ENCODE measurements around the gene MYOC.
"Not testable (repeated sequence)": the region's sequence is repeated elsewhere in the genome, so short reads cannot be mapped to it uniquely, and the experiment has no call there.

The MYOC gene

GRCh38 chr1:171652234-171652822 lies at the start of gene MYOC:
MYOC (minus strand) TSS chr1:171652688; CDS start chr1:171652611, 77 bp downstream.
- H3K4me3 ChIP-seq (ENCODE audit: low read length) = no peak within 1 kb of the TSS
- H3K27ac ChIP-seq (ENCODE audit: low read length) = no peak within 1 kb of the TSS
- TF ChIP-seq EZH2phosphoT487 (IDR thresholded peaks at IDR 0.05; ENCODE audit: low read depth) = no peak
- TF ChIP-seq, protein P1, sequence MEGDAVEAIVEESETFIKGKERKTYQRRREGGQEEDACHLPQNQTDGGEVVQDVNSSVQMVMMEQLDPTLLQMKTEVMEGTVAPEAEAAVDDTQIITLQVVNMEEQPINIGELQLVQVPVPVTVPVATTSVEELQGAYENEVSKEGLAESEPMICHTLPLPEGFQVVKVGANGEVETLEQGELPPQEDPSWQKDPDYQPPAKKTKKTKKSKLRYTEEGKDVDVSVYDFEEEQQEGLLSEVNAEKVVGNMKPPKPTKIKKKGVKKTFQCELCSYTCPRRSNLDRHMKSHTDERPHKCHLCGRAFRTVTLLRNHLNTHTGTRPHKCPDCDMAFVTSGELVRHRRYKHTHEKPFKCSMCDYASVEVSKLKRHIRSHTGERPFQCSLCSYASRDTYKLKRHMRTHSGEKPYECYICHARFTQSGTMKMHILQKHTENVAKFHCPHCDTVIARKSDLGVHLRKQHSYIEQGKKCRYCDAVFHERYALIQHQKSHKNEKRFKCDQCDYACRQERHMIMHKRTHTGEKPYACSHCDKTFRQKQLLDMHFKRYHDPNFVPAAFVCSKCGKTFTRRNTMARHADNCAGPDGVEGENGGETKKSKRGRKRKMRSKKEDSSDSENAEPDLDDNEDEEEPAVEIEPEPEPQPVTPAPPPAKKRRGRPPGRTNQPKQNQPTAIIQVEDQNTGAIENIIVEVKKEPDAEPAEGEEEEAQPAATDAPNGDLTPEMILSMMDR (IDR thresholded peaks at IDR 0.05; ENCODE audit: low read depth, low read length) = no peak
- no peaks in the 10 kb centered on the region for H3K79me2 ChIP-seq (ENCODE audit: low read length)
- H4K20me1 ChIP-seq (ENCODE audit: insufficient read depth, low read length) = no peaks in the 10 kb centered on the region
- no peaks in the 10 kb centered on the region for H3K36me3 ChIP-seq (replicated peaks; ENCODE audit: low read depth, low read length)
- peaks cover 22% of the 10 kb centered on the region for H3K4me1 ChIP-seq (ENCODE audit: low read length)
- no peak within 1 kb of the TSS for H3K9ac ChIP-seq (ENCODE audit: low read length)
- H3K9me3 ChIP-seq (ENCODE audit: insufficient read depth, low read length) = no peaks in the 10 kb centered on the region
- H2AFZ ChIP-seq (ENCODE audit: low read depth, low read length) = no peak within 1 kb of the TSS
- peaks cover 16% of the 10 kb centered on the region; the same call in 1 of the 2 replicates for H3K27me3 ChIP-seq (ENCODE audit: low read depth, low read length)
- no peak within 1 kb of the TSS for H3K4me2 ChIP-seq (ENCODE audit: low read length)

DNA sequence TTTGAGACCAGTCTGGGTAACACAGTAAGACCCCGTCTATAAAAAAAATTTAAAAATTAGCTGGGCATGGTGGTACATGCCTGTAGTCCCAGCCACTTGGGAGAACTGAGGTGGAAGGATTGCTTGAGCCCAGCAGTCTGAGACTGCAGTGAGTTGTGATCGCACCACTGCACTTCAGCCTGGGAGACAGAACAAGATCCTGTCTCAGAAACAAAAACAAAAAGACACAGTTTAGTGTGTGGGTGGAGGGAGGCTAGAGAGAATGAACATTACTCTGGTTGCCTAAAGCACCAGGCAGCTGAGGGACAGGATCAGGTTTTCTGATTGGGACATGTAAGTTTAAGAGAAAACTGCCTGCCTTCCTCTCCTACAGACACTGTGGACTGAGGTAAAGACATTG lies 47.0 kb upstream of the MYOC start:
- no peak overlapping the region for H3K27ac ChIP-seq (ENCODE audit: low read length)
- no peaks in the 10 kb centered on the region for H3K4me1 ChIP-seq (ENCODE audit: low read length)
- no peaks in the 10 kb centered on the region for H3K27me3 ChIP-seq (ENCODE audit: low read depth, low read length)
- H3K36me3 ChIP-seq (replicated peaks; ENCODE audit: low read depth, low read length) = peaks cover 3% of the 10 kb centered on the region
- no peak overlapping the region for H2AFZ ChIP-seq (ENCODE audit: low read depth, low read length)
- no peaks in the 10 kb centered on the region for H4K20me1 ChIP-seq (ENCODE audit: insufficient read depth, low read length)
- no peak overlapping the region for H3K9ac ChIP-seq (ENCODE audit: low read length)
- no peak overlapping the region for H3K4me3 ChIP-seq (ENCODE audit: low read length)
- TF ChIP-seq, protein P1 (IDR thresholded peaks at IDR 0.05; ENCODE audit: low read depth, low read length) = no peak
- TF ChIP-seq EZH2phosphoT487 (IDR thresholded peaks at IDR 0.05; ENCODE audit: low read depth) = no peak
- H3K79me2 ChIP-seq (ENCODE audit: low read length) = no peaks in the 10 kb centered on the region
- no peaks in the 10 kb centered on the region for H3K9me3 ChIP-seq (ENCODE audit: insufficient read depth, low read length)
- no peak overlapping the region for H3K4me2 ChIP-seq (ENCODE audit: low read length)

- H3K27ac ChIP-seq (ENCODE audit: low read length); H3K9ac ChIP-seq (ENCODE audit: low read length); H3K9me3 ChIP-seq (ENCODE audit: insufficient read depth, low read length); H4K20me1 ChIP-seq (ENCODE audit: insufficient read depth, low read length); H3K36me3 ChIP-seq (replicated peaks; ENCODE audit: low read depth, low read length); H3K4me1 ChIP-seq (ENCODE audit: low read length); H2AFZ ChIP-seq (ENCODE audit: low read depth, low read length); H3K4me3 ChIP-seq (ENCODE audit: low read length); H3K79me2 ChIP-seq (ENCODE audit: low read length); H3K27me3 ChIP-seq (ENCODE audit: low read depth, low read length); H3K4me2 ChIP-seq (ENCODE audit: low read length): not testable (repeated sequence)
Observed at GRCh38 chr1:171695772-171696171, 43.3 kb upstream of the MYOC start.

GRCh38 chr1:171693541-171693940 lies 41.1 kb upstream of the MYOC start:
- not testable (repeated sequence) for H3K4me1 ChIP-seq (ENCODE audit: low read length); H3K4me3 ChIP-seq (ENCODE audit: low read length); H4K20me1 ChIP-seq (ENCODE audit: insufficient read depth, low read length); H3K27ac ChIP-seq (ENCODE audit: low read length); H3K9ac ChIP-seq (ENCODE audit: low read length); H3K9me3 ChIP-seq (ENCODE audit: insufficient read depth, low read length); H2AFZ ChIP-seq (ENCODE audit: low read depth, low read length); H3K4me2 ChIP-seq (ENCODE audit: low read length); H3K27me3 ChIP-seq (ENCODE audit: low read depth, low read length); H3K79me2 ChIP-seq (ENCODE audit: low read length); H3K36me3 ChIP-seq (replicated peaks; ENCODE audit: low read depth, low read length)

DNA sequence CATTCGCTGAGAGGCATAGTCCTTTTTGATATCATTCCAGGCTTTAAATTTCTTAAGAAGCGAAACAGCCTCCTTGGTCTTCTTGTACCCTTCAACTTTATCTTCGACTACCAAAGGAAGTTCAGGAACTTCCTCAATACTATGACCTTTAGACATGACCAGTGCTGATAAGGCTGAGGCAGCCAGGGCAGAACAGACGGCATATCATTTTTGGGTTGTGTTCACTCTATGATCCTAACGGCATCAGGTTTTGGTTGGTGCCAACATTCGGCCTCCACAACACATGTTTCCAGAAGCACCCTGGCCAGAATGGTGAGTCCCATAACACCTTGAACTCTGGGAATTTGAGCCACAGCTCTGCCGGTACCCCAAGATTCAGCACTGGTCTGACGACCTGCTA lies 31.4 kb upstream of the MYOC start:
- H3K4me3 ChIP-seq (ENCODE audit: low read length) = no peak overlapping the region
- TF ChIP-seq EZH2phosphoT487 (IDR thresholded peaks at IDR 0.05; ENCODE audit: low read depth) = no peak
- TF ChIP-seq, protein P1 (IDR thresholded peaks at IDR 0.05; ENCODE audit: low read depth, low read length) = no peak
- peaks cover 13% of the 10 kb centered on the region for H3K4me1 ChIP-seq (ENCODE audit: low read length)
- H3K79me2 ChIP-seq (ENCODE audit: low read length) = no peaks in the 10 kb centered on the region
- H2AFZ ChIP-seq (ENCODE audit: low read depth, low read length) = no peak overlapping the region
- H4K20me1 ChIP-seq (ENCODE audit: insufficient read depth, low read length) = no peaks in the 10 kb centered on the region
- no peak overlapping the region for H3K9ac ChIP-seq (ENCODE audit: low read length)
- H3K4me2 ChIP-seq (ENCODE audit: low read length) = no peak overlapping the region
- no peaks in the 10 kb centered on the region for H3K9me3 ChIP-seq (ENCODE audit: insufficient read depth, low read length)
- H3K27ac ChIP-seq (ENCODE audit: low read length) = no peak overlapping the region
- H3K36me3 ChIP-seq (replicated peaks; ENCODE audit: low read depth, low read length) = no peaks in the 10 kb centered on the region
- no peaks in the 10 kb centered on the region for H3K27me3 ChIP-seq (ENCODE audit: low read depth, low read length)
